HG03565 (cell line): ENCODE data around the gene CNKSR3.

Experiments used
- ATAC-seq: cut with Tn5 transposase; IDR thresholded peaks from one replicate; pipeline ENCODE4 v1.9.1; 2021; ENCODE audit warnings: mild to moderate bottlenecking, moderate library complexity; ENCODE audit not compliant: unreplicated experiment

Gene CNKSR3

GRCh38 chr6:154356690-154357089, 153.8 kb downstream of the CNKSR3 start, which contains the start of gene IPCEF1:
Gene IPCEF1 (minus strand): TSS chr6:154356803. CDS start chr6:154265947, 90,856 bp downstream.
- ATAC-seq, result no peak

- ATAC-seq, result no peak
Observed at GRCh38 chr6:154356113-154356512, 154.4 kb downstream of the CNKSR3 start.

- no peak for ATAC-seq
Observed at GRCh38 chr6:154354265-154354777, 156.2 kb downstream of the CNKSR3 start.

DNA sequence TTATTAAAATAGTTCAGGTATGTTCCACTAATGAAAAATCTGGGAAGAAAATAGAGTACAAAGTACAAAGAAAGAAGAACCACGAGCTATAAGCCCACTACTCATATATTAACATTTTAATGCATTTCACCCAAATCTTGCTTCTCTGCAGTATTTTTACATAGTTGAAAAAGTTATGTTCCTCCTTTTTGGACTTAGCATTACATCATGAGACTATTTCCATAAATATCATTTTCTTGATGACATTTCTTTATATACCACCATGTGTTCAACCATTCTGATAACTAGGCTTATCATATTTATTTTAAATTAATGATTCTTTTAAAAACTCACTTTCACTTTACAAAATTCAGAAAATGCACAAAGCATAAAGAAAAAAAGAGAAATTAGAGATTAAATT, 156.9 kb downstream of the CNKSR3 start:
- ATAC-seq, result no peak

GRCh38 chr6:154352898-154353585, 157.4 kb downstream of the CNKSR3 start:
- peak; percentile 67 for ATAC-seq

- ATAC-seq, result no peak
Observed at GRCh38 chr6:154350293-154350692, 160.2 kb downstream of the CNKSR3 start.

GRCh38 chr6:154347981-154348380, 162.5 kb downstream of the CNKSR3 start:
- no peak for ATAC-seq

- ATAC-seq, result no peak
Observed at GRCh38 chr6:154345811-154346210, 164.7 kb downstream of the CNKSR3 start.

DNA sequence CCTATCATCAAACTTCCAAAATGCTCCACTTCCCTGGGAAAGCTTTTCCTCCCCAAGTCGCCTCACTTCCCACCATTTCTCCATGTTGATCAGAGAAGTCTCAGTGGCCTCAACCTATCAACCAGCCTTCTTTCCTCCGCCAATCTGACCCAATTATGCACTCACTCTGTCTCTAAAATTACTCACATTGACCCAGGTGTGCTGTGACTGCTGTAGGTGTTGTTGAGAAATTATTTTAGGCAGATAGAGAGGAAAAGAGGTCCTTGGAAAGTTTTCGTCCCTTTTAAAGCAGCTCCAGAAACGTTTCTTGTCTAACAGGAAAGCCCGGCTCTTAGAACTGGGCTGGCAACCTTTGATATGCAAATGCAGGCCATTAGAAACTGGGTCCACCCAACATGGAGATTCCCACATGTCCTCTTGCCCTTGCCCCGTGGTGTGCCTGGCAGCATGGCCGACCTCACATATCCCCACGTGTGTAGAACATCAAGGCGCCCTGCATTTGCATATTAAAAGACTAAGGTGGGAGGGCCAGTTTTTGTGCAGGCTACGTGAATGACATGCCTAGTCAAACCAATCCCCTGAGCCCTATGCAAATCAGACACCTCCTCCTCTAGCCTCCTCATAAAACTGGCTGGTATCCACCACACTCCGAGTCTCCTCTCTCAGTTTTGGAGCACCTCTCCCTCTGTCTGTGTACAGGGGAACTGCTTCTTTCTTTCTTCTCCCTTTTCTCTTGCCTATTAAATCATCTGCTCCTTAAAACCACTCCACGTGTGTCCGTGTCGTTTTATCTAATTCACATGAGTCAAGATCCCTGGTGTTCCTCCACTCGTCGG, 166.8 kb downstream of the CNKSR3 start:
- ATAC-seq, result no peak

DNA sequence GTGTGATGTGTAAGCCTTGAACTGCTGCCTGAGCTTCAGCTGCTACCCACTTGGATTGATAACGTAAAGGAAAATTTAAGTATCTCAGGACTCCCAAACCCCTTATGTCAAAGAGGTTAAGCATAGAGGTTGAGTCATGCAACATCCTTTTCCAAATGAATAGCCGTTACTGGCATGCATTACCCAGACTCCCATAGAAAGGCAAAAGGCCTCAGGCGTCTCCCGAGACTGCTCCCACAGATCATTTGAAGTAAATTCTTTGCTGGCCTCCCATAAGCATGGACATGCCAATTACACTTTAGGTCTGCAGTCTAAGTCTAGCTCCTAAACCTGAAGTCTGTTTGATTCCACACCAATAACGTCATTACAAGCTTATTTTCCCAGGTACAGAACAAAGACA, 168.6 kb downstream of the CNKSR3 start:
- ATAC-seq, result no peak

DNA sequence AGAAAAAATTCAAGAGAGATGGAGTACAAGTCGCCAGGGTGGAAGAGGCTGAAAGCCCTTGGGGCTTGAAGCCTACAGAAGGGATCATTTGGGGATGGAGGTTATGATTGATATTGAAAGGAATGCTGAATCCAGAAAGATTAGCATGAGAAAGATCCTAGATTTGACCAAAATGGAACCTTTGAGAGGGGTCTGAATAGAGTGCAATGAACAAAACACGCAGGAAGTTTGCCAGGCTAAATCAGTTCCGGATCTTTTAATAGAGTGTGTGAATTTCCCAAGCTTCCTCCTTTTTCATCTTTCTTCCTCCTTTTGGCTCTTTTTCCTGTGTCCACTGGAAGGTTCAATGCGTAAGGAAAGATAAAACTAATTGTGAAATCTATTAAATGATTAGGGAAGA, 169.1 kb downstream of the CNKSR3 start:
- ATAC-seq, result no peak
